BJ (cell line): ENCODE results near the gene GNG3. TPM values are rescaled to one million over a fixed set of nuclear protein-coding genes. Genes with fewer than 3 reads are reported as not detected.

Source experiments
- CTCF ChIA-PET: fragments of 350-600 bp; formaldehyde crosslinking; extraction: SDS; loops from one replicate; lab custom pipeline; 2021; ENCODE audit warnings: antibody characterized with exemption, inconsistent platforms; lab: Yijun Ruan, JAX
- POLR2A ChIA-PET: fragments of 300-600 bp; sonication (Branson Sonifier 250); formaldehyde crosslinking; extraction: SDS; loops from one replicate; lab custom pipeline; 2021; ENCODE audit warnings: antibody characterized with exemption; lab: Charles Lee
- DNase-seq: peaks from one replicate; pipeline ENCODE4 v3.0.0-alpha.2; 2011; ENCODE audit warnings: low read depth
- H3K27me3 ChIP-seq: 2 replicates; pipeline ENCODE4 v1.6.0; 2011; ENCODE audit warnings: low read length; ENCODE audit not compliant: control insufficient read depth, insufficient read depth
- H3K36me3 ChIP-seq: 2 replicates; pipeline ENCODE4 v1.5.1; 2011; ENCODE audit warnings: low read length; ENCODE audit not compliant: control insufficient read depth, insufficient read depth
- H3K4me3 ChIP-seq: 2 replicates; pipeline ENCODE4 v1.5.1; 2011; ENCODE audit warnings: low read depth, mild to moderate bottlenecking, control low read depth, low read length
- CTCF ChIP-seq: IDR thresholded peaks from 2 replicates; pipeline ENCODE4 v1.5.1; 2011; ENCODE audit warnings: low read depth, mild to moderate bottlenecking, control low read depth, inconsistent platforms, low read length, moderate library complexity; ENCODE audit not compliant: insufficient read depth
- polyA plus RNA-seq: library from polyadenylated mRNA; depleted of rRNA; stranded (reverse); fragments of >200 nt; gene quantifications from 2 replicates; pipeline ENCODE4 v1.2.3, GENCODE V29; 2011; rRNA removed
- small RNA-seq: library from RNA; depleted of rRNA; stranded (forward); fragments of <200 nt; gene quantifications from one replicate; pipeline ENCODE3, GENCODE V24; 2012; ENCODE audit warnings: low replicate concordance, low read depth; ENCODE audit not compliant: insufficient read length

GNG3 gene
- polyA plus RNA-seq, 1 experiment, result not detected

GRCh38 chr11:62752994-62753735 is 45.7 kb downstream of the GNG3 start:
- TF ChIP-seq CTCF, result no peak
- no peaks in the 10 kb centered on the region for H3K27me3 ChIP-seq
- ChIA-PET POLR2A (interaction anchor here (0.5 to 1.3 kb wide), 9 partner anchors 18 to 1016 kb away, joined by 3 to 17 read pairs (median 5); partner anchors contain the start of genes C11orf98, CSKMT, EEF1G and HNRNPUL2), CTCF (interaction anchor here (1.0 to 2.1 kb wide), 6 partner anchors 14 to 59 kb away, joined by 3 to 13 read pairs (median 4); partner anchors contain the start of gene TMEM179B)
- H3K36me3 ChIP-seq, result peaks cover 11% of the 10 kb centered on the region
- DNase-seq, result no peak
- peak overlapping the region; percentile 75 for H3K4me3 ChIP-seq

GRCh38 chr11:62753736-62754603 is 46.5 kb downstream of the GNG3 start, which contains the start of gene ZBTB3:
TSS of gene ZBTB3 (minus strand) at chr11:62754160. CDS start at chr11:62753664, 496 bp downstream.
- POLR2A ChIA-PET, result interaction anchor here (0.5 to 1.3 kb wide), 10 partner anchors 13 to 1015 kb away, joined by 3 to 17 read pairs (median 5); partner anchors contain the start of genes C11orf98, CSKMT, EEF1G and HNRNPUL2
- H3K36me3 ChIP-seq, result peaks cover 11% of the 10 kb centered on the region
- H3K4me3 ChIP-seq, result peak within 1 kb of the TSS; percentile 75
- DNase-seq, result peak; percentile 98
- no peak for TF ChIP-seq CTCF
- H3K27me3 ChIP-seq, result no peaks in the 10 kb centered on the region
- CTCF ChIA-PET, result interaction anchor here (1.2 to 2.1 kb wide), 5 partner anchors 14 to 60 kb away, joined by 3 to 13 read pairs (median 4); partner anchors contain the start of gene TMEM179B

- TF ChIP-seq CTCF, result no peak
- peaks cover 9% of the 10 kb centered on the region for H3K36me3 ChIP-seq
- DNase-seq, result no peak
- ChIA-PET CTCF (no interaction called here), POLR2A (no interaction called here)
- no peaks in the 10 kb centered on the region for H3K27me3 ChIP-seq
- H3K4me3 ChIP-seq, result no peak overlapping the region
Observed at GRCh38 chr11:62755086-62755615, 47.7 kb downstream of the GNG3 start.

- Histone ChIP-seq H3K27me3 (no peaks in the 10 kb centered on the region), H3K36me3 (no peaks in the 10 kb centered on the region), H3K4me3 (no peak overlapping the region)
- DNase-seq, result no peak
- ChIA-PET CTCF (interaction anchor here (1.4 kb wide), 1 partner anchor 28 kb away, joined by 6 read pairs; no protein-coding TSS in a partner anchor), POLR2A (no interaction called here)
- TF ChIP-seq CTCF, result no peak
Observed at GRCh38 chr11:62757846-62758788, 50.6 kb downstream of the GNG3 start.

Small RNA genes lying within 50 kb of the gene (small RNA-seq; reads per million reads assigned to genes)
- gene SNORA57, result not detected

Other genes starting within 250 kb of the GNG3 start
- gene AHNAK, start 160.9 kb upstream of the GNG3 start, polyA plus RNA-seq, result 145 and 185 TPM in 2 replicates
- gene EEF1G, start 133.8 kb upstream of the GNG3 start, polyA plus RNA-seq, result 2,358 and 2,459 TPM in 2 replicates
- gene TUT1, start 116.2 kb upstream of the GNG3 start, polyA plus RNA-seq, result 6.4 and 9.9 TPM in 2 replicates
- 16.4 and 17.8 TPM in 2 replicates for gene MTA2, start 105.8 kb upstream of the GNG3 start, polyA plus RNA-seq
- gene EML3, start 94.9 kb upstream of the GNG3 start, polyA plus RNA-seq, result 18.9 and 26.5 TPM in 2 replicates
- 2.1 and 2.2 TPM in 2 replicates for gene ROM1, start 94.4 kb upstream of the GNG3 start, polyA plus RNA-seq
- gene B3GAT3, start 85.7 kb upstream of the GNG3 start, polyA plus RNA-seq, result 24.5 and 42.4 TPM in 2 replicates
- gene GANAB, start 61.1 kb upstream of the GNG3 start, polyA plus RNA-seq, result 388 and 463 TPM in 2 replicates
- gene INTS5, start 54.4 kb upstream of the GNG3 start, polyA plus RNA-seq, result 6.7 and 17.3 TPM in 2 replicates
- 43.0 and 45.2 TPM in 2 replicates for gene C11orf98, start 42.5 kb upstream of the GNG3 start, polyA plus RNA-seq
- 5.1 and 6.6 TPM in 2 replicates for gene CSKMT, start 42.4 kb upstream of the GNG3 start, polyA plus RNA-seq
- 6.9 TPM in 2 replicates for gene UQCC3, start 36.0 kb upstream of the GNG3 start, polyA plus RNA-seq
- 4.0 and 4.1 TPM in 2 replicates for gene LBHD1, start 35.4 kb upstream of the GNG3 start, polyA plus RNA-seq
- gene UBXN1, start 28.6 kb upstream of the GNG3 start, polyA plus RNA-seq, result 83.7 and 86.0 TPM in 2 replicates
- gene LRRN4CL, start 18.1 kb upstream of the GNG3 start, polyA plus RNA-seq, result 2.6 and 2.9 TPM in 2 replicates
- gene BSCL2, start 252 bp upstream of the GNG3 start, polyA plus RNA-seq, result 70.8 and 94.1 TPM in 2 replicates
- gene HNRNPUL2, start 19.8 kb downstream of the GNG3 start, polyA plus RNA-seq, result 10.0 and 17.3 TPM in 2 replicates
- gene TTC9C, start 20.8 kb downstream of the GNG3 start, polyA plus RNA-seq, result 31.7 and 32.6 TPM in 2 replicates
- gene ZBTB3, start 46.5 kb downstream of the GNG3 start, polyA plus RNA-seq, result 3.5 and 3.8 TPM in 2 replicates
- 151 and 208 TPM in 2 replicates for gene POLR2G, start 53.9 kb downstream of the GNG3 start, polyA plus RNA-seq
- gene TAF6L, start 63.7 kb downstream of the GNG3 start, polyA plus RNA-seq, result 9.1 and 17.0 TPM in 2 replicates
- gene TMEM179B, start 79.7 kb downstream of the GNG3 start, polyA plus RNA-seq, result 76.2 and 97.1 TPM in 2 replicates
- 13.6 and 15.7 TPM in 2 replicates for gene TMEM223, start 84.3 kb downstream of the GNG3 start, polyA plus RNA-seq
- 37.8 and 51.0 TPM in 2 replicates for gene NXF1, start 97.8 kb downstream of the GNG3 start, polyA plus RNA-seq
- gene STX5, start 124.4 kb downstream of the GNG3 start, polyA plus RNA-seq, result 61.5 and 76.6 TPM in 2 replicates
- gene TEX54, start 125.2 kb downstream of the GNG3 start, polyA plus RNA-seq, result not detected in 2 replicates
- gene WDR74, start 131.9 kb downstream of the GNG3 start, polyA plus RNA-seq, result 24.4 and 37.9 TPM in 2 replicates
- 394 and 535 TPM in 2 replicates for gene SLC3A2, start 173.2 kb downstream of the GNG3 start, polyA plus RNA-seq
- not detected in 2 replicates for gene CHRM1, start 213.7 kb downstream of the GNG3 start, polyA plus RNA-seq